ENCODE results near the gene SHKBP1. TPM values are rescaled to one million over a fixed set of nuclear protein-coding genes. Genes with fewer than 3 reads are reported as not detected.

The SHKBP1 gene
- total and polyA plus RNA-seq, 2 of the 4 experiments (the other 2 are of a cell fraction), result 15.6 to 94.0 TPM

DNA sequence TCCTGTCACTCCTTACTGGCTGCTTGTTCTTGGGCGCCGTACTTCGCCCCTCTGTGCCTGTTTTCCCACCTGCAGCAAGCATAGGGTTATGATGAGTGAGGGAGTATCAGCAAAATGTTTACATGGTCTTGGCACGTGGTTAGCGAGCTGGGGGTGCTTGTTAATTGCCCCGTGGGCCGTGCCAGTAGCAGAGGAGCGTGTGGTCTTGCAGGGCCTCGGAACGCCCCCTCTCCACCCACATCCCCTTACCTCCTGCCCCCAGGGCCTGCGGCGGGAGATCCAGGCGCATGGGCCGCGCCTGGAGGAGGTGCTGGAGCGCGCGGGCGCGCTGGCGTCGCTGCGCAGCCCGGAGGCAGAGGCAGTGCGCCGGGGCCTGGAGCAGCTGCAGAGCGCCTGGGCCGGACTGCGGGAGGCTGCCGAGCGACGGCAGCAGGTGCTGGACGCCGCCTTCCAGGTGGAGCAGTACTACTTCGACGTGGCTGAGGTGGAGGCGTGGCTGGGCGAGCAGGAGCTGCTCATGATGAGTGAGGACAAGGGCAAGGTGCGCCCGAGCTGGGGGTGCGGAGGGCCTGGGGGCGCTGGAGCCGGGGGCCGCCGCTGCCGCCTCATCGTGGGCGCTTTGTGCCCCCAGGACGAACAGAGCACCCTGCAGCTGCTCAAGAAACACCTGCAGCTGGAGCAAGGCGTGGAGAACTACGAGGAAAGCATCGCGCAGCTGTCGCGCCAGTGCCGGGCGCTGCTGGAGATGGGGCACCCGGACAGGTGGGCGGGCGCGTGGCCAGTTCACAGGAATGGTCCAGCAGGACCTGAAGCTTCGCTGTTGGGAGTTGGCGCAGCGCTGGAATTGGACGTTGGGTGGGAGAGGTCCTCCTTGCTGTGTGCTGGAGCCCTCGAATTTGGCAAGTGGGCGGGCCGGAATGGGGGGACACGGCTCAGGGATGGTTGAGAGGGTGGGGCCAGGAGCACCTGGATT, 22.5 kb upstream of the SHKBP1 start:
- no peaks in the 10 kb centered on the region for H3K79me1 ChIP-seq (ENCODE audit: low read depth in 1 of 2, low read length in 2 of 2)
- H2AFZ ChIP-seq (replicated peaks; ENCODE audit: low read length, poor library complexity), result peak overlapping the region; percentile 51
- in situ Hi-C loops (cut with MboI; ENCODE audit: low sequenced_read_pairs) (no loop called here), dilution Hi-C loops (cut with HindIII; ENCODE audit: low sequenced_read_pairs, unreplicated experiment) (no loop called here), intact Hi-C loops (cut with micrococcal nuclease) (no loop called here)
- H3K4me3 ChIP-seq (ENCODE audit: insufficient read depth, low read depth, low read length), result no peak overlapping the region
- ChIA-PET CTCF (interaction anchor here (0.7 to 1.5 kb wide), 2 partner anchors 13 to 80 kb away, joined by 3 read pairs; no protein-coding TSS in a partner anchor), POLR2A (ENCODE audit: unreplicated experiment) (no interaction called here)
- no peak overlapping the region for H3K56ac ChIP-seq (ENCODE audit: extremely low read depth, insufficient read depth, low read length)
- no peak overlapping the region for H3K4ac ChIP-seq (ENCODE audit: low read depth, low read length)
- H3K4me1 ChIP-seq (ENCODE audit: control insufficient read depth, insufficient read depth, low read length), result no peaks in the 10 kb centered on the region
- no peak overlapping the region for H4K91ac ChIP-seq (ENCODE audit: insufficient read depth, low read depth, low read length)
- H4K20me1 ChIP-seq (ENCODE audit: insufficient read depth, low read length), result no peaks in the 10 kb centered on the region
- no peak overlapping the region for H3K14ac ChIP-seq (replicated peaks; ENCODE audit: low read depth, low read length)
- TF ChIP-seq RAD21 (IDR thresholded peaks at IDR 0.05; ENCODE audit: low read length) (no peak), RCOR1 (IDR thresholded peaks at IDR 0.05; ENCODE audit: insufficient replicate concordance, low read length) (no peak), SMC3 (IDR thresholded peaks at IDR 0.05; ENCODE audit: low read depth, low read length) (no peak), ELK1 (IDR thresholded peaks at IDR 0.05; ENCODE audit: borderline replicate concordance, low read depth, low read length) (no peak), CEBPB (IDR thresholded peaks at IDR 0.05; ENCODE audit: low read depth, low read length) (no peak), BHLHE40 (IDR thresholded peaks at IDR 0.05; ENCODE audit: low read depth, low read length) (no peak), FOS (IDR thresholded peaks at IDR 0.05; ENCODE audit: low read depth, low read length) (no peak), MAZ (IDR thresholded peaks at IDR 0.05; ENCODE audit: borderline replicate concordance, low read depth, low read length) (no peak), USF2 (IDR thresholded peaks at IDR 0.05; ENCODE audit: low read depth, low read length) (no peak), MAFK (IDR thresholded peaks at IDR 0.05; ENCODE audit: low read depth, low read length) (no peak), POLR2A (IDR thresholded peaks at IDR 0.05; ENCODE audit: low read depth, low read length) (no peak), NFE2L2 (IDR thresholded peaks at IDR 0.05; ENCODE audit: low read depth, low read length) (no peak), MXI1 (IDR thresholded peaks at IDR 0.05; ENCODE audit: borderline replicate concordance, low read depth, low read length) (no peak), CTCF (conservative IDR thresholded peaks at IDR 0.05; ENCODE audit: low read depth, low read length) (no peak)
- no peak overlapping the region for H3K4me2 ChIP-seq (ENCODE audit: low read depth, low read length)
- H4K5ac ChIP-seq (ENCODE audit: low read depth, low read length), result no peak overlapping the region
- H3K9me1 ChIP-seq (ENCODE audit: insufficient read depth, low read length), result no peaks in the 10 kb centered on the region
- H3K9ac ChIP-seq (ENCODE audit: low read depth, low read length), result no peak overlapping the region
- no peak overlapping the region for H3K27ac ChIP-seq (ENCODE audit: insufficient read depth, low read length)
- no peak overlapping the region for H2BK120ac ChIP-seq (ENCODE audit: low read depth, low read length)
- H2AK5ac ChIP-seq (ENCODE audit: low read depth, low read length), result no peak overlapping the region
- no TSS peak for BruUV-seq (replicated peaks)
- H3K27me3 ChIP-seq (ENCODE audit: control insufficient read depth, insufficient read depth, low read length), result peaks cover 52% of the 10 kb centered on the region
- 11% methylated on average over 40 of the region's 69 CpGs; no CpG with 5 or more reads in 1 of the 2 experiments for WGBS, 2 experiments (ENCODE audit: extremely low coverage in 2 of 2, insufficient read length in 1 of 2)
- no peak for DNase-seq
- H3K18ac ChIP-seq (ENCODE audit: low read depth, low read length), result no peak overlapping the region
- H2BK20ac ChIP-seq (ENCODE audit: low read depth, low read length), result no peak overlapping the region
- no peak overlapping the region for H3K23ac ChIP-seq (ENCODE audit: low read depth, low read length)
- H2BK5ac ChIP-seq (ENCODE audit: low read depth, low read length, poor library complexity, severe bottlenecking), result no peak overlapping the region
- no peak for ATAC-seq (ENCODE audit: low read depth)
- no peak overlapping the region for H2BK15ac ChIP-seq (ENCODE audit: low read depth, low read length)
- H4K8ac ChIP-seq (ENCODE audit: low read depth in 2 of 2, low read length in 2 of 2), result no peak overlapping the region
- H3K9me3 ChIP-seq (ENCODE audit: control insufficient read depth, insufficient read depth, low read length), result no peaks in the 10 kb centered on the region; the same call in 1 of the 2 replicates
- no peaks in the 10 kb centered on the region for H3K36me3 ChIP-seq (ENCODE audit: control insufficient read depth, insufficient read depth, low read length)
- no peak overlapping the region for H2AK9ac ChIP-seq (replicated peaks; ENCODE audit: low read depth, low read length, poor library complexity)

All from IMR-90 (cell line).